GM12875 (cell line): Measurements from ENCODE around the gene HSPBP1.
A peak's percentile ranks its signal among the peaks of the same experiment; 100 is the strongest.

Source experiments
- H3K4me3 ChIP-seq: one replicate; pipeline ENCODE4 v1.5.1; 2011; ENCODE audit warnings: low read depth, low read length, control low read depth
- TF ChIP-seq, protein P1 (sequence below): IDR thresholded peaks from 2 replicates; pipeline ENCODE4 v1.5.1; 2011; ENCODE audit warnings: low read depth, mild to moderate bottlenecking, control low read depth, inconsistent platforms, low read length, moderate library complexity, borderline replicate concordance; ENCODE audit not compliant: insufficient read depth

HSPBP1 gene

GRCh38 chr19:55304279-55304978 is 24.5 kb upstream of the HSPBP1 start:
- TF ChIP-seq, protein P1, sequence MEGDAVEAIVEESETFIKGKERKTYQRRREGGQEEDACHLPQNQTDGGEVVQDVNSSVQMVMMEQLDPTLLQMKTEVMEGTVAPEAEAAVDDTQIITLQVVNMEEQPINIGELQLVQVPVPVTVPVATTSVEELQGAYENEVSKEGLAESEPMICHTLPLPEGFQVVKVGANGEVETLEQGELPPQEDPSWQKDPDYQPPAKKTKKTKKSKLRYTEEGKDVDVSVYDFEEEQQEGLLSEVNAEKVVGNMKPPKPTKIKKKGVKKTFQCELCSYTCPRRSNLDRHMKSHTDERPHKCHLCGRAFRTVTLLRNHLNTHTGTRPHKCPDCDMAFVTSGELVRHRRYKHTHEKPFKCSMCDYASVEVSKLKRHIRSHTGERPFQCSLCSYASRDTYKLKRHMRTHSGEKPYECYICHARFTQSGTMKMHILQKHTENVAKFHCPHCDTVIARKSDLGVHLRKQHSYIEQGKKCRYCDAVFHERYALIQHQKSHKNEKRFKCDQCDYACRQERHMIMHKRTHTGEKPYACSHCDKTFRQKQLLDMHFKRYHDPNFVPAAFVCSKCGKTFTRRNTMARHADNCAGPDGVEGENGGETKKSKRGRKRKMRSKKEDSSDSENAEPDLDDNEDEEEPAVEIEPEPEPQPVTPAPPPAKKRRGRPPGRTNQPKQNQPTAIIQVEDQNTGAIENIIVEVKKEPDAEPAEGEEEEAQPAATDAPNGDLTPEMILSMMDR: no peak
- H3K4me3 ChIP-seq: no peak overlapping the region

DNA sequence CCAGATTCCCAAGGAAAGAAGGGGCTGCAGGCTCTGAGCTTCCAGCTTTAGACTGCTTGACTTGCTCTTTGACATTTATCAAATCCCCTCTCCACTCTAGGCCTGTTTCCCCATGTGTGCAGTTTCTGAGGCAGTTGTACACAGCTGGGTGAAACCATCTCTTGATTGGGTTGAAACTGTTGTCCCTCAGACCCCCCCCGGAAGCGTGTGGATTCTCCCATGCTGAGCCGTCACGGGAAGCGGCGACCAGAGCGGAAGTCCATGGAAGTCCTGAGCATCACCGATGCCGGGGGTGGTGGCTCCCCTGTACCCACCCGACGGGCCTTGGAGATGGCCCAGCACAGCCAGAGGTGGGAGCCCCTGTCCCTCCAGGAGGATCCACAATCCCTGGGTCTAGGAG is 23.6 kb upstream of the HSPBP1 start:
- no peak overlapping the region for H3K4me3 ChIP-seq
- TF ChIP-seq, protein P1: no peak

DNA sequence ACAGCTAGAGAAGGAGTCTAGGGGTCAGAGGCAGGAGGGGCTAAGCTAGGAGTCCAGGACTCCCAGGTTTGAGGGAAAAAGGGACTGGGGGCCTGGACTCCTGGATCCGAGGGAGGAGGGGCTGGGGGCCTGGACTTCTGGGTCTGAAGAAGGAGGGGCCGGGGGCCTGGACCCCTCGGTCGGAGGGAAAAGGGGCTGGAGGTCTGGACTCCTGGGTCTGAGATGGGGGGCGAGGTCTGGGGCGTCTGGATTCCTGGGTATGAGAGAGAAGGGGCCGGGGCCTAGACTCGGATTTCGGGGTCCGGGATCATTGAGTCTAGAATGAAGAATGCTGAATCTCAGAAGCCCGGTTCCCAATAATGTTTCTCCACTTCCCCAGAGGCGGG is 22.4 kb upstream of the HSPBP1 start:
- no peak overlapping the region for H3K4me3 ChIP-seq
- TF ChIP-seq, protein P1: no peak

DNA sequence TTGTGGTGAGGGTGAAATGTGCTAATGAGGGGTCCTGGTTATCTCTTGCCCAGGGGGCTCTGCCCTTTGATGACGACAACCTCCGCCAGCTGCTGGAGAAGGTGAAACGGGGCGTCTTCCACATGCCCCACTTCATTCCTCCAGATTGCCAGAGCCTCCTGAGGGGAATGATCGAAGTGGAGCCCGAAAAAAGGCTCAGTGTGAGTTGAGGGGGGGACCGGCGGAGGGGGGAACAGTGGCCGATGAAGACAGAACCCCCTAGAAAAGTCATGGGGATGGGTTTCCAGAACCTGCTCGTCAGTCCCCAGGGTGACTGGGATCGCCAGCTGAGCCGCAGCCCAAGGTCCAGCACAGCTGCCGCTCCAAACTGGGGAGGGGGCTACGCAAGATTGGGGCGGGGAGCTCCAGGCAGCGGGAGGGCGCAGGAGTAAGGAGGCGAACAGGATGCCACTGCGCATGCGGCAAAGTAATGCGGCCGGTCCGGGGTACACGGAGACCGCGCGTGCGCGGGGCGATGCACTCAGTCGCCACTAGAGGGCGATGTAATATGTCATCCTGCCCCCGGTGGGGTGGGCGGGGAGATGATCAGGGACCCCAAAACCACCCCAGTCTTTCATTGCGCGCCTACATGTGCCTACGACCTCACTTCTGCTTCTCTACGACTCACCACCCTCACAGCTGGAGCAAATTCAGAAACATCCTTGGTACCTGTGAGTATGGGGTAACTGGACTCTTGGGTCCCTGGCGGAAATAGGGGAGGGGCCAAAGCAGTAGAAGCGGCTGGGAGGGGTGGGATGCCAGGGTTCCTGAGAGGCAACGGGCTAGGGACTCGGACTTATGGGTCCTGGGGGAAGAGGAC is 21.8 kb upstream of the HSPBP1 start:
- TF ChIP-seq, protein P1: peak; percentile 94
- H3K4me3 ChIP-seq: peak overlapping the region; percentile 12

DNA sequence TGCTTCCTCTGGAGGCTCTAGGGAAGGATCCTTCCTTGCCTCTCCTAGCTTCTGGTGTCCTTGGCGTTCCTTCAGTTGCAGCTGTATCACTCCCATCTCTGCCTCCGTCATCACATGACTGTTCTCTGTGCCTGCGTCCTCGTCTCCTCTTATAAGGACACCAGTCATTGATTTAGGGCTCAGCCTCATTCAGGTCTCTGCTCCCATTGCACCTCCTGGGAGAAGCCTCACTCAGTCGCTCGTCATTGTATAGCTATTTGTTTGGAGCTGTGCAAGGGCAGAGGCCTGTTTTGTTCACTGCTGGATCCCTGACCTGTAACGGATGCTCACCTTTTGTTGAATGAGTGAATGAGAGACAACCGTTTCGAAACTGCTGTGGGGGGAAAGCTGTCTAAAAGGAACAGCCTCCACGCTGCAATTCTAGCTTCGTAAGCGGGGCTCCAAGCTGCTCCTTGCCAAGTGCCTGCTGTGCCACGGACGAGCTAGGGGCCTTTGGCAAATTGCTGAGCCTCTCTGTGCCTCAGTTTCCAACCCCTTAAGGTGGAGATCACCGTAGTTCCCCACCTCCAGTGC is 21.1 kb upstream of the HSPBP1 start:
- H3K4me3 ChIP-seq: no peak overlapping the region
- TF ChIP-seq, protein P1: no peak

DNA sequence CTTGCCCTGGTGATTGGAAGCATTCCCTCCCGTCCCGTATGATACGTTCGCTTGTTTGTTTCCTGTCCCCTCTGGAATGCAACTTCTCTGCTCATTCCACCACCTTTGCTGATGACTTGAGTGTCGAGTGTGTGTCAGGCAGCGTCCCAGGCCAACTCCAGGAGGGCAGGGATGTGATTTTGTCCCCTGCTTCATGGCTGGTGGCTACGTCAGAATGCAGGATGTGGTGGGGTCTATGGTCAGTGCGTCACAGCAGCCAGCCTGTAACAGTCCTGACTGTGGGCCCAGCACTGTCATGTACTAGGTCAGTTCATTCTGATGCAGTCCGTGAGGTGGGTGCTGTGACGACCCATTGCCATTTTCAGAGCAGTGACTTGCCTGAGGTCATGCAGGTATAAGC is 20.1 kb upstream of the HSPBP1 start:
- TF ChIP-seq, protein P1: no peak
- no peak overlapping the region for H3K4me3 ChIP-seq
